Common myeloid progenitor, CD34-positive (primary cell): ENCODE measurements around the gene IQCN.

Source experiments
- CTCF ChIA-PET: fragments of 350-600 bp; sonication (Branson Sonifier 250); formaldehyde crosslinking; loops from one replicate; lab custom pipeline; 2021; ENCODE audit warnings: antibody characterized with exemption; lab: Charles Lee
- POLR2A ChIA-PET: fragments of 350-600 bp; sonication (Branson Sonifier 250); formaldehyde crosslinking; loops from one replicate; lab custom pipeline; 2021; ENCODE audit warnings: antibody characterized with exemption; lab: Charles Lee
- DNase-seq, 3 donors: peaks; one replicate each; pipeline versions ENCODE4 v3.0.0 to v3.0.0-alpha.2; 2013
- H3K27ac ChIP-seq, 2 experiments: 1 replicate in 1 of 2; 2 replicates in 1 of 2; pipeline ENCODE4 v1.7.0; 2013; ENCODE audit warnings: inconsistent platforms in 2 of 2, low read length in 2 of 2, mild to moderate bottlenecking in 2 of 2, low read depth in 1 of 2, moderate library complexity in 1 of 2; ENCODE audit not compliant: severe bottlenecking in 2 of 2, insufficient read depth in 1 of 2, poor library complexity in 1 of 2
- H3K27me3 ChIP-seq, 5 experiments: replicated peaks in 2 of 5; 1 replicate in 3 of 5; 2 replicates in 2 of 5; pipeline versions ENCODE4 v1.6.1 to v1.7.0; 2013; ENCODE audit warnings: low read length in 4 of 5, mild to moderate bottlenecking in 2 of 5, moderate library complexity in 2 of 5, inconsistent platforms in 1 of 5; ENCODE audit not compliant: insufficient read depth in 5 of 5, control insufficient read depth in 4 of 5
- H3K36me3 ChIP-seq, 4 experiments: 1 replicate in 2 of 4; 2 replicates in 2 of 4; pipeline versions ENCODE4 v1.6.1 to v1.7.0; 2013; ENCODE audit warnings: low read length in 3 of 4, control low read depth in 1 of 4, mild to moderate bottlenecking in 1 of 4; ENCODE audit not compliant: control insufficient read depth in 4 of 4, insufficient read depth in 4 of 4
- H3K4me1 ChIP-seq, 4 experiments: 1 replicate in 3 of 4; 2 replicates in 1 of 4; pipeline versions ENCODE4 v1.6.1 to v1.7.1; 2013; ENCODE audit warnings: low read length in 3 of 4, mild to moderate bottlenecking in 3 of 4, control low read depth in 1 of 4, inconsistent platforms in 1 of 4, moderate library complexity in 1 of 4; ENCODE audit not compliant: control insufficient read depth in 4 of 4, insufficient read depth in 4 of 4; ENCODE audit errors: control extremely low read depth in 1 of 4
- H3K4me3 ChIP-seq, 7 experiments: 1 replicate in 4 of 7; 2 replicates in 3 of 7; pipeline versions ENCODE4 v1.5.1 to v1.7.0; 2013; ENCODE audit warnings: mild to moderate bottlenecking in 7 of 7, low read length in 6 of 7, moderate library complexity in 6 of 7, inconsistent platforms in 2 of 7, low read depth in 2 of 7, control low read depth in 1 of 7; ENCODE audit not compliant: insufficient read depth in 4 of 7, control insufficient read depth in 1 of 7; ENCODE audit errors: extremely low read depth in 1 of 7
- H3K9me3 ChIP-seq, 5 experiments: 1 replicate in 4 of 5; 2 replicates in 1 of 5; pipeline versions ENCODE4 v1.6.1 to v1.7.1; 2013; ENCODE audit warnings: low read length in 4 of 5, mild to moderate bottlenecking in 2 of 5, inconsistent platforms in 1 of 5, low read depth in 1 of 5, moderate library complexity in 1 of 5; ENCODE audit not compliant: control insufficient read depth in 4 of 5, insufficient read depth in 2 of 5; ENCODE audit errors: control extremely low read depth in 1 of 5
- WGBS: methylation state at CpG from one replicate; pipeline ENCODE4 v1.1.5; 2013; ENCODE audit not compliant: insufficient coverage; 5-methylcytosine and 5-hydroxymethylcytosine counted together

IQCN gene

GRCh38 chr19:18292462-18292809 lies 18.2 kb upstream of the IQCN start:
- Histone ChIP-seq H3K36me3 (no peaks in the 10 kb centered on the region), H3K27ac (peak overlapping the region; percentile 77 to 95), H3K9me3 (no peaks in the 10 kb centered on the region), H3K4me1 (peaks cover 4 to 64% (median 40%) of the 10 kb centered on the region in 4 experiments), H3K4me3 (peak overlapping the region; percentile 44 to 90 (median 77)), H3K27me3 (no peaks in the 10 kb centered on the region)
- WGBS: 0% methylated on average over 9 of the region's 20 CpGs
- DNase-seq: peak in 2 of 3 donors; percentile 34 to 63
- POLR2A ChIA-PET: interaction anchor here (0.7 to 6.1 kb wide), 6 partner anchors 9 to 279 kb away, joined by 4 to 145 read pairs (median 22); partner anchors contain the start of genes JUND and LSM4
- CTCF ChIA-PET: interaction anchor here (0.8 to 5.2 kb wide), 11 partner anchors 10 to 51 kb away, joined by 3 to 52 read pairs (median 7); partner anchors contain the start of genes JUND and LSM4

DNA sequence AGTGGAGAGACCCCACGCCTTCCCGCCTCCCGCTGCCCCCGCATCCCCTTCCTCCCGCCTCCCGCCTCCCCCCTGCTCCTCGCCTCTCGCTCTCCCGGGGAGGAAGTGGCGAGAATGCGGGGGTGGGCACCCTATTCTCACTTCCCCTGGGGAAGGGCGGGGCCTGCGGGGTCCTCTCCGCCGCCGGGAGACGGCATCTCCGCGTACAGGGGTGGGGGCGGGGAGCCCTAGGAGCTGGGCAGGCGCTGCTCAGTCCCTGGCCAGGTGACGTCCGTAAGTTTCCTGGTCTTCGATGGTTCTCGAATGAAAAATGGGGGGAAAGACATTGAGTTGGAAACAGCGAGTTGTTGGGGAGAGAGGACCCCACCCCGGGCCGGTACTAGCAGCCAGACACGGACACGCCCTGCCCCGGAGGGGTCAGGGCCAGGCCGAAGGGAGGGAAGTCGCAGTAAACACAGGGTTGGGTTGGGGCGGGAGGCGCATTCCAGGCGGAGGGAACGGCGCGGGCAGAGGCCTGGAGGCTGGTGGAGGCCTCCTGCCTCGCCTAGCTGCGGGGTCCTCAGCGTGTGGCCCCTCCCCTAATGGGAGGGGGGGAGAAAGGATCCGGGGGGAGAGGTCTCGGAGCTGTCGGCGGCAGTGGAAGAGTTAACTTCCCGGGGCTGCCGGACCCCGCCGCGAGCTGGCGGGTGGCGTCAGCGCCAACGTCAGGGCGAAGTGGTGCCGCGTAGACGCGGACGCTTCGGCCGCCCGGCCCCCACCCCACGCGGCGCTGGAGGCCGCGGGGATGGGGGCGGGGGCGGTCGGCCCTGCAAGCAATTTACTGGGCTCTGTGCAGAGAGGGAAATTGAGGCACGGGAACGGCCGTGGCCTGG lies 17.6 kb upstream of the IQCN start:
- DNase-seq: peak; percentile 90 to 92 (median 90)
- Histone ChIP-seq H3K27ac (peak overlapping the region; percentile 77 to 95), H3K4me3 (peak overlapping the region; percentile 44 to 90 (median 77)), H3K9me3 (no peaks in the 10 kb centered on the region), H3K4me1 (peaks cover 4 to 69% (median 40%) of the 10 kb centered on the region in 4 experiments), H3K36me3 (no peaks in the 10 kb centered on the region), H3K27me3 (no peaks in the 10 kb centered on the region)
- POLR2A ChIA-PET: interaction anchor here (1.1 to 6.1 kb wide), 7 partner anchors 9 to 34 kb away, joined by 4 to 145 read pairs (median 19); partner anchors contain the start of genes JUND and LSM4
- CTCF ChIA-PET: interaction anchor here (0.8 to 5.2 kb wide), 10 partner anchors 10 to 48 kb away, joined by 3 to 52 read pairs (median 10); partner anchors contain the start of genes JUND and LSM4
- 0% methylated on average over 34 of the region's 75 CpGs for WGBS

- H3K4me1 ChIP-seq: peaks cover 4 to 76% (median 40%) of the 10 kb centered on the region in 4 experiments
- ChIA-PET POLR2A (interaction anchor here (1.1 to 6.1 kb wide), 5 partner anchors 11 to 35 kb away, joined by 4 to 145 read pairs (median 19); partner anchors contain the start of genes JUND and LSM4), CTCF (interaction anchor here (2.2 to 5.2 kb wide), 5 partner anchors 11 to 31 kb away, joined by 10 to 52 read pairs (median 14); partner anchors contain the start of genes JUND and LSM4)
- H3K27me3 ChIP-seq: no peaks in the 10 kb centered on the region
- H3K36me3 ChIP-seq: no peaks in the 10 kb centered on the region
- DNase-seq: peak in 2 of 3 donors; percentile 68 to 73
- H3K4me3 ChIP-seq: peak overlapping the region in 6 of 7 experiments; percentile 32 to 81 (median 70)
- no peaks in the 10 kb centered on the region for H3K9me3 ChIP-seq
- H3K27ac ChIP-seq: peak overlapping the region; percentile 15 to 95
- 21% methylated on average over 18 of the region's 21 CpGs for WGBS
Observed at GRCh38 chr19:18291019-18291524, 16.8 kb upstream of the IQCN start.

DNA sequence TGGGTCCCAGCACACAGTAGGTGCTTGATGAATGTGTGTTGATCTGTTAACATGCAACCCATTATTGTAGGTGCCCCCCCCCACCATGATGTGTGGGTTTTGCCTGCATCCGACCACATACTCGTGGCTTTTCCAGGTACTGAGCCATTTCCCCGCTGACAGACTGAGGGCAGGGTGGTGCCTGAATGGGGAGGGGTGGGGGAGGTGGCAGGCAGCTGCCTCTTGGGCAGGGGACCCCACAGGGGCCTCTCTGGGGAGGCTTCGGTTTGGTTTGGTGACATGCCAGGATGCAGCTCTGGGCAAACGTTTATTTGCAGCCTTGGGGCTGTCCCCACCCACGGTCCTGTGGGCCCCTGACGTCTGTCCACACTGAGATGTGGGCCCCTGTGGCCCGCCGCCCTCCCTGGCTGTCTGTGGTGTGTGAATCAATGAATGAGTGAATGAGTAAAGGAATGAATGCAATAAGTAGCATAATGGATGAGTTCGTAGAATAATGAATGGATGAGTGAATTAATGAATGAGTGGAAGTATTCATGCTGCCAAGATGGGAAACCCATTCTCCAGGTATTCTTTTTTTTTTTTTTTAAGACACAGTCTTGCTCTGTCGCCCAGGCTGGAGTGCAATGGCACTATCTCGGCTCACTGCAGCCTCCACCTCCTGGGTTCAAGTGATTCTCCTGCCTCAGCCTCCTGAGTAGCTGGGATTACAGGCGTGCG lies 16.2 kb upstream of the IQCN start:
- H3K4me3 ChIP-seq: peak overlapping the region in 4 of 7 experiments; percentile 30 to 64 (median 48)
- no peaks in the 10 kb centered on the region for H3K36me3 ChIP-seq
- ChIA-PET POLR2A (interaction anchor here (0.9 to 6.1 kb wide), 5 partner anchors 10 to 32 kb away, joined by 3 to 145 read pairs (median 4); partner anchors contain the start of genes JUND and LSM4), CTCF (interaction anchor here (2.2 to 5.2 kb wide), 4 partner anchors 10 to 32 kb away, joined by 10 to 52 read pairs (median 14); partner anchors contain the start of genes JUND and LSM4)
- peak overlapping the region in 1 of 2 experiments; percentile 58 for H3K27ac ChIP-seq
- no peaks in the 10 kb centered on the region for H3K9me3 ChIP-seq
- H3K4me1 ChIP-seq: peaks cover 4 to 78% (median 40%) of the 10 kb centered on the region in 4 experiments
- 6% methylated on average over 12 of the region's 14 CpGs for WGBS
- H3K27me3 ChIP-seq: no peaks in the 10 kb centered on the region
- peak in 2 of 3 donors; percentile 91 for DNase-seq

DNA sequence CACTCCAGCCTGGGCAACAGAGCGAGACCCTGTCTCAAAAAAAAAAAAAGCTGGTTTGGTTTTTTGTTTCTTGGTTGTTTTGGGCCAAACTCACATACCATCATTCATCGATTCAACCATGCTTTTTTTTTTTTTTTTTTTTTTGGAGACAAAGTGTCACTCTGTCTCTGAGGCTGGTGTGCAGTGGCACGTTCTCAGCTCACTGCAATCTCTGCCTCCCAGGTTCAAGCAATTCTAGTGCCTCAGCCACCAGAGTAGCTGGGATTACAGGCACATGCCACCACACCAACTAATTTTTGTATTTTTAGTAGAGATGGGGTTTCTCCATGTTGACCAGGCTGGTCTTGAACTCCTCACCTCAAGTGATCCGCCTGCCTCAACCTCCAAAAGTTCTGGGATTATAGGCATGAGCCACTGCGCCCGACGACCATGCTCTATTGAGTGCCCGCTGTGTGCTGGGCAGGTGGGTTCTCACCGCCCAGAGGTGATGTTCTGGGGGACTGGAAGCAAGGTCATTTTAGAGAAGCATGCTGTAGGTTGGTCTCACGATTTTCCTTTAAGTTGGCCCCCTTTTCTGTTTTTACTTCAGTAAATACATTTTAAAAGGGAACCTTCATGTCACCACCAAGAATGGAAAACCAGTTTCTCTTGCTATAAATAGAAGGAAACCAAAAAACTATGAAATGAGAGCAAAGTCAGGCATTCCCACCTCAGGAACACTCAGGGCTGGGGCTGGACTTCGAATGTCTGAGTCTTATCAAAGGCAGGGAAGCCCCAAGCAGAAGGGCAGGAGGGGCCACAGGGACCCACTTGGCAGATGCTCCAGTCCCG lies 15.4 kb upstream of the IQCN start:
- peaks cover 4 to 81% (median 45%) of the 10 kb centered on the region in 4 experiments for H3K4me1 ChIP-seq
- POLR2A ChIA-PET: interaction anchor here (0.9 to 6.1 kb wide), 4 partner anchors 9 to 33 kb away, joined by 3 to 145 read pairs (median 14); partner anchors contain the start of genes JUND and LSM4
- H3K27ac ChIP-seq: peak overlapping the region in 1 of 2 experiments; percentile 58

More for the DNA sequence above, 15.4 kb upstream of the IQCN start:
- H3K36me3 ChIP-seq: no peaks in the 10 kb centered on the region
- CTCF ChIA-PET: interaction anchor here (1.1 to 5.2 kb wide), 7 partner anchors 9 to 44 kb away, joined by 3 to 52 read pairs (median 4); partner anchors contain the start of genes JUND and LSM4
- H3K4me3 ChIP-seq: peak overlapping the region in 3 of 7 experiments; percentile 30 to 59 (median 38)
- peak in 1 of 3 donors; percentile 58 for DNase-seq
- no peaks in the 10 kb centered on the region for H3K9me3 ChIP-seq
- no peaks in the 10 kb centered on the region for H3K27me3 ChIP-seq
- 67% methylated on average over 8 of the region's 12 CpGs for WGBS
